ENCODE measurements around the gene MAN2B2.

The MAN2B2 gene

GRCh38 chr4:6586715-6587325, 11.8 kb downstream of the MAN2B2 start:
- H3K36me3 ChIP-seq (replicated peaks; ENCODE audit: low read depth, low read length), result peaks cover 6% of the 10 kb centered on the region
- no peaks in the 10 kb centered on the region for H3K9me3 ChIP-seq (ENCODE audit: insufficient read depth, low read length)
- no peak overlapping the region for H2AFZ ChIP-seq (ENCODE audit: low read depth, low read length)
- H3K27me3 ChIP-seq (ENCODE audit: low read depth, low read length), result no peaks in the 10 kb centered on the region
- no peak overlapping the region for H3K4me3 ChIP-seq (ENCODE audit: low read length)
- no peak for TF ChIP-seq CTCF (IDR thresholded peaks at IDR 0.05; ENCODE audit: low read depth, low read length)
- TF ChIP-seq EZH2phosphoT487 (IDR thresholded peaks at IDR 0.05; ENCODE audit: low read depth), result no peak
- H3K9ac ChIP-seq (ENCODE audit: low read length), result no peak overlapping the region
- H3K79me2 ChIP-seq (ENCODE audit: low read length), result no peaks in the 10 kb centered on the region
- no peaks in the 10 kb centered on the region for H4K20me1 ChIP-seq (ENCODE audit: insufficient read depth, low read length)
- H3K27ac ChIP-seq (ENCODE audit: low read length), result no peak overlapping the region
- no peak overlapping the region for H3K4me2 ChIP-seq (ENCODE audit: low read length)
- H3K4me1 ChIP-seq (ENCODE audit: low read length), result no peaks in the 10 kb centered on the region

- Histone ChIP-seq H3K9me3 (ENCODE audit: insufficient read depth, low read length) (no peaks in the 10 kb centered on the region), H3K4me3 (ENCODE audit: low read length) (no peak overlapping the region), H3K27ac (ENCODE audit: low read length) (no peak overlapping the region), H3K4me2 (ENCODE audit: low read length) (no peak overlapping the region), H3K27me3 (ENCODE audit: low read depth, low read length) (no peaks in the 10 kb centered on the region), H3K9ac (ENCODE audit: low read length) (no peak overlapping the region), H4K20me1 (ENCODE audit: insufficient read depth, low read length) (no peaks in the 10 kb centered on the region), H3K36me3 (replicated peaks; ENCODE audit: low read depth, low read length) (no peaks in the 10 kb centered on the region), H3K79me2 (ENCODE audit: low read length) (no peaks in the 10 kb centered on the region), H2AFZ (ENCODE audit: low read depth, low read length) (no peak overlapping the region), H3K4me1 (ENCODE audit: low read length) (no peaks in the 10 kb centered on the region)
- TF ChIP-seq CTCF (IDR thresholded peaks at IDR 0.05; ENCODE audit: low read depth, low read length) (no peak), EZH2phosphoT487 (IDR thresholded peaks at IDR 0.05; ENCODE audit: low read depth) (no peak)
These were observed 14.5 kb downstream of the MAN2B2 start for GRCh38 chr4:6589444-6589843.

- Histone ChIP-seq H4K20me1 (ENCODE audit: insufficient read depth, low read length) (no peaks in the 10 kb centered on the region), H2AFZ (ENCODE audit: low read depth, low read length) (no peak overlapping the region), H3K36me3 (replicated peaks; ENCODE audit: low read depth, low read length) (no peaks in the 10 kb centered on the region), H3K9ac (ENCODE audit: low read length) (no peak overlapping the region), H3K9me3 (ENCODE audit: insufficient read depth, low read length) (no peaks in the 10 kb centered on the region), H3K79me2 (ENCODE audit: low read length) (no peaks in the 10 kb centered on the region), H3K4me2 (ENCODE audit: low read length) (no peak overlapping the region), H3K27me3 (ENCODE audit: low read depth, low read length) (no peaks in the 10 kb centered on the region), H3K4me3 (ENCODE audit: low read length) (no peak overlapping the region), H3K27ac (ENCODE audit: low read length) (no peak overlapping the region), H3K4me1 (ENCODE audit: low read length) (no peaks in the 10 kb centered on the region)
- TF ChIP-seq CTCF (IDR thresholded peaks at IDR 0.05; ENCODE audit: low read depth, low read length) (no peak), EZH2phosphoT487 (IDR thresholded peaks at IDR 0.05; ENCODE audit: low read depth) (no peak)
These were observed 16.3 kb downstream of the MAN2B2 start for GRCh38 chr4:6591313-6591712.

- H3K36me3 ChIP-seq (replicated peaks; ENCODE audit: low read depth, low read length), result no peaks in the 10 kb centered on the region
These were observed 16.8 kb downstream of the MAN2B2 start for GRCh38 chr4:6591781-6592180.

More at GRCh38 chr4:6591781-6592180, 16.8 kb downstream of the MAN2B2 start:
- no peaks in the 10 kb centered on the region for H4K20me1 ChIP-seq (ENCODE audit: insufficient read depth, low read length)
- H3K4me3 ChIP-seq (ENCODE audit: low read length), result no peak overlapping the region
- TF ChIP-seq CTCF (IDR thresholded peaks at IDR 0.05; ENCODE audit: low read depth, low read length), result no peak
- TF ChIP-seq EZH2phosphoT487 (IDR thresholded peaks at IDR 0.05; ENCODE audit: low read depth), result no peak
- H3K9ac ChIP-seq (ENCODE audit: low read length), result no peak overlapping the region
- no peaks in the 10 kb centered on the region for H3K9me3 ChIP-seq (ENCODE audit: insufficient read depth, low read length)
- no peaks in the 10 kb centered on the region for H3K79me2 ChIP-seq (ENCODE audit: low read length)
- H2AFZ ChIP-seq (ENCODE audit: low read depth, low read length), result no peak overlapping the region
- H3K4me2 ChIP-seq (ENCODE audit: low read length), result no peak overlapping the region
- no peak overlapping the region for H3K27ac ChIP-seq (ENCODE audit: low read length)
- H3K27me3 ChIP-seq (ENCODE audit: low read depth, low read length), result no peaks in the 10 kb centered on the region
- no peaks in the 10 kb centered on the region for H3K4me1 ChIP-seq (ENCODE audit: low read length)
